ENCODE results near the gene GALNT2. TPM values are rescaled to one million over a fixed set of nuclear protein-coding genes. Genes with fewer than 3 reads are reported as not detected.

Gene GALNT2
- total and polyA plus RNA-seq, 2 of the 4 experiments (the other 2 are of a cell fraction), result 50.4 to 189 TPM

DNA sequence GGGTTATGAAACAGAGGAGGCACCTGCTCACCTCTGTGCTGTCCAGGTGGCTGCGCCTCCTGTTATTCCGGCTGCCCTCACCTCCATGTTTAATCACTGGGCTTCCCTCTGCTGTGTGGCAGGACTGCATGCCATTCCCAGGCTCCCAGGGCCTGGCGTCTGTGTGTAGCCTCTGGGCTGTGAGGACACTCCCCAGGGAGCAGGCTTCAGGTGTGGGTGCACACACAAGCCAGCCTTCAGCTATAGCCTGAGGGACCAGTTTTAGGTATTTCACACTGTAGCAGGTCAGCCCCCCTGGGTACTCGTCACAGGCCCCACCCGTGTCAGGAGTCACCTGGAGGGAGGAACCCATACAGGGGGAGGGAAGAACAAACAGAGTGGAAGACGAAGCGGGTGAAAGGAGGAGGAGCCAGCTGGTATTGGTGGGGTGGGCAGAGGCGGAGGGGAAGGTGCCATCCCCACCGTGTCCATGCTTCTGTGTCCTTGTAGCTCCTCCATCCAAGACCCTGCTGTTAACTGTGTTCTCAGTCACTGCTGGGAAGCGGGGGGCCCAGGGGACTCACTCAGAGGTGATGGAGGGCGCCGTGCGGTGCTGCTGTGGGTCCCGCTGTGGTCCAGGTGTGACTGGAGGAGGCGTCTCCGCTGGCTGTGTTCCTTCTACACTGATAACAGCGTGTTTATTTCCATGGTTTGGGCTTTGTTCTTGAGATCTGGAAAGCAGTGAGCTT lies 200.5 kb downstream of the GALNT2 start:
- Histone ChIP-seq H4K20me1 (ENCODE audit: insufficient read depth, low read length) (no peaks in the 10 kb centered on the region), H4K8ac (ENCODE audit: low read depth in 2 of 2, low read length in 2 of 2) (no peak overlapping the region), H2BK5ac (ENCODE audit: low read depth, low read length, poor library complexity, severe bottlenecking) (no peak overlapping the region), H2AFZ (replicated peaks; ENCODE audit: low read length, poor library complexity) (no peak overlapping the region), H2BK15ac (ENCODE audit: low read depth, low read length) (no peak overlapping the region), H2AK9ac (replicated peaks; ENCODE audit: low read depth, low read length, poor library complexity) (peak overlapping the region; percentile 30), H2BK20ac (ENCODE audit: low read depth, low read length) (no peak overlapping the region), H3K79me1 (ENCODE audit: low read depth in 1 of 2, low read length in 2 of 2) (0 out of 4 replicates have a peak, but pooled peaks cover 5 to 7% of the 10 kb centered on the region in 2 experiments), H3K56ac (ENCODE audit: extremely low read depth, insufficient read depth, low read length) (no peak overlapping the region), H2BK120ac (ENCODE audit: low read depth, low read length) (no peak overlapping the region), H3K4me2 (ENCODE audit: low read depth, low read length) (no peak overlapping the region), H3K23ac (ENCODE audit: low read depth, low read length) (no peak overlapping the region), H3K4me3 (ENCODE audit: insufficient read depth, low read depth, low read length) (no peak overlapping the region), H2AK5ac (ENCODE audit: low read depth, low read length) (no peak overlapping the region), H3K27me3 (ENCODE audit: control insufficient read depth, insufficient read depth, low read length) (no peaks in the 10 kb centered on the region), H4K91ac (ENCODE audit: insufficient read depth, low read depth, low read length) (no peak overlapping the region), H3K4ac (ENCODE audit: low read depth, low read length) (no peak overlapping the region), H3K27ac (ENCODE audit: insufficient read depth, low read length) (no peak overlapping the region), H3K9ac (ENCODE audit: low read depth, low read length) (no peak overlapping the region), H3K4me1 (ENCODE audit: control insufficient read depth, insufficient read depth, low read length) (peaks cover 3% of the 10 kb centered on the region; the same call in 1 of the 2 replicates), H3K14ac (replicated peaks; ENCODE audit: low read depth, low read length) (no peak overlapping the region), H3K18ac (ENCODE audit: low read depth, low read length) (no peak overlapping the region), H3K9me1 (ENCODE audit: insufficient read depth, low read length) (no peaks in the 10 kb centered on the region), H3K9me3 (ENCODE audit: control insufficient read depth, insufficient read depth, low read length) (no peaks in the 10 kb centered on the region), H3K36me3 (ENCODE audit: control insufficient read depth, insufficient read depth, low read length) (peaks cover 52% of the 10 kb centered on the region), H4K5ac (ENCODE audit: low read depth, low read length) (no peak overlapping the region)
- intact Hi-C loops (cut with micrococcal nuclease), result loop anchor here (10.0 kb wide), 1 partner anchor 293 kb away; no protein-coding TSS in a partner anchor
- POLR2A ChIA-PET (ENCODE audit: unreplicated experiment), result no interaction called here
- no peak for TF ChIP-seq MAFK (IDR thresholded peaks at IDR 0.05; ENCODE audit: low read depth, low read length)
- no peak for TF ChIP-seq SMC3 (IDR thresholded peaks at IDR 0.05; ENCODE audit: low read depth, low read length)
- no peak for DNase-seq
- no TSS peak for BruUV-seq (replicated peaks)
- no peak for ATAC-seq (ENCODE audit: low read depth)
- dilution Hi-C loops (cut with HindIII; ENCODE audit: low sequenced_read_pairs, unreplicated experiment), result no loop called here
- CTCF ChIA-PET, result interaction anchor here (1.0 kb wide), 2 partner anchors 47 to 243 kb away, joined by 3 to 6 read pairs; no protein-coding TSS in a partner anchor
- in situ Hi-C loops (cut with MboI; ENCODE audit: low sequenced_read_pairs), result no loop called here
- 80% methylated on average over 1 of the region's 17 CpGs; no CpG with 5 or more reads in 1 of the 2 experiments for WGBS, 2 experiments (ENCODE audit: extremely low coverage in 2 of 2, insufficient read length in 1 of 2)

Data from IMR-90 (cell line).